K562 (cell line): ENCODE results near the gene ZC3H12A. TPM values are rescaled to one million over a fixed set of nuclear protein-coding genes. Genes with fewer than 3 reads are reported as not detected.

Experiments used
- ETV5 ChIP-seq: sonication (generic); formaldehyde crosslinking; IDR thresholded peaks from 2 replicates; pipeline ENCODE4 v1.4.0; 2020; ENCODE audit warnings: low read depth, mild to moderate bottlenecking, missing genetic modification reagents
- ZBTB7A ChIP-seq: IDR thresholded peaks from 2 replicates; pipeline ENCODE4 v1.6.1; 2011; ENCODE audit warnings: low read depth, mild to moderate bottlenecking, low read length, moderate library complexity, borderline replicate concordance; ENCODE audit not compliant: control insufficient read depth
- ZNF121 ChIP-seq: sonication (generic); formaldehyde crosslinking; conservative IDR thresholded peaks from 2 replicates; pipeline ENCODE4 v1.8.0; 2022; ENCODE audit warnings: missing genetic modification reagents
- ZNF263 ChIP-seq: sonication (generic); formaldehyde crosslinking; IDR thresholded peaks from 2 replicates; pipeline ENCODE4 v1.8.0; 2022; ENCODE audit warnings: mild to moderate bottlenecking, missing genetic modification reagents, borderline replicate concordance
- polyA plus RNA-seq, 8 experiments: library from polyadenylated mRNA; depleted of rRNA in 4 of 8; stranded (reverse) in 5 of 8; unstranded in 3 of 8; fragments of >200 nt; fragmentation: Nextera tagmentation in 2 of 8; fragmentation: Illumina TruSeq in 1 of 8; extraction: Ambion mirVana in 2 of 8; extraction: Trizol in 1 of 8; gene quantifications; 2 replicates each; pipeline versions ENCODE4 v1.2.1 to v1.2.3, GENCODE V29; 2011 to 2014; ENCODE audit warnings: inconsistent platforms in 1 of 8, missing spikeins in 1 of 8
- total RNA-seq, 7 experiments: library from RNA; depleted of rRNA in 6 of 7; stranded (reverse); fragments of >200 nt in 6 of 7; fragmentation: Illumina TruSeq in 2 of 7; extraction: Trizol in 2 of 7; gene quantifications; 2 replicates each; pipeline versions ENCODE4 v1.2.1 to v1.2.3, GENCODE V29; 2011 to 2021; ENCODE audit warnings: low replicate concordance in 1 of 7
- TF ChIP-seq, protein P1 (sequence below), 3 experiments: fragments of 200-800 bp in 1 of 3; sonication (Bioruptor generic) in 1 of 3; sonication (generic) in 1 of 3; formaldehyde crosslinking in 1 of 3; IDR thresholded peaks; 2 replicates each; pipeline versions ENCODE4 v1.6.1 to v1.8.0; 2016 to 2022; ENCODE audit warnings: mild to moderate bottlenecking in 2 of 3, missing compliant biosample characterization in 2 of 3, missing genetic modification characterization in 2 of 3, missing genetic modification reagents in 1 of 3
- TF ChIP-seq, protein P2 (sequence below), 2 experiments: IDR thresholded peaks; 2 replicates each; pipeline ENCODE4 v1.6.1; 2012; ENCODE audit warnings: improper control_type of control experiment in 2 of 2, low read depth in 2 of 2, low read length in 2 of 2, borderline replicate concordance in 1 of 2

Gene ZC3H12A
- total and polyA plus RNA-seq, 9 of the 15 experiments (the other 6 are each of a cell fraction or from before 2014, with no cell fraction given): 0.14 to 9.4 (median 6.7) TPM

DNA sequence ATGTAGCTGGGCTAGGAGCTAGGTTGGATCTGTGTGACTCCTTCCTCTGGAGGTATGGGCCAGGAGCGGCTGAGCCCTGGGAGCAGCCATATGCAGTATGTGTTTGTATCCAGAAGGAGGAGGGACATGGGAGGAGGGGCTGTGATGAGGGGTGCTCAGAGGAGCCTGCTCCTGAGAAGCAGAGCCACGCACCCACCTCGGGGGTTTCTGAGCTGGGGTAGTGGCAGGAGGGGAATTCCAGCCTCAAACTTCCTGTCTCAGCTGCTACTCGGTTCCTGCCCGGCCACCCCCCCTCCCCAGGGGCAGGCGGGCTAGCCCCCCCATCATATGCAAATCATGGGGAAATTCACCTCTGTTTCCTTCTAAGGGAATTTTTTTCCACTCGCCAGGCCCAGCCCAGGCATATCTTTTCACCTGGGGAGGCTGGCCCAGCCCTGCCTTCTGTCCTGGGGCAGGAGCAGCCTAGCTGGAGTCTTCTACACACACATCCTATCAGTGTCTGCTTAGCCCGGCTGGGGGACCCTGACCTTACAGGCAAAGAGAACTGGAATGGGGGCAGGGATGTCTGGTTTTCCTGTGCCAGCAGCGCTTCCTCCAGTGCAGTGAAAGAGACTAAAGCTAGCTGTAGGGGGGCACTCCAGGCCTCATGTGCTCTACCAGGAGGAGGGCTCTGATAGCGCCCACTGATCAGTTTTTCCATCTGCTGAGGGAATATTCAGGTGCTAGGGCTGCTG lies 3.0 kb downstream of the ZC3H12A start (continued):
- TF ChIP-seq, protein P1, sequence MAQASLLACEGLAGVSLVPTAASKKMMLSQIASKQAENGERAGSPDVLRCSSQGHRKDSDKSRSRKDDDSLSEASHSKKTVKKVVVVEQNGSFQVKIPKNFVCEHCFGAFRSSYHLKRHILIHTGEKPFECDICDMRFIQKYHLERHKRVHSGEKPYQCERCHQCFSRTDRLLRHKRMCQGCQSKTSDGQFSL (CRISPR knock-in tag; IDR thresholded peaks at IDR 0.05): peak; percentile 83
- TF ChIP-seq, protein P1 (tag; IDR thresholded peaks at IDR 0.05): peak in 1 of 2 experiments; percentile 80; a peak in 2 of 4 replicates
- TF ChIP-seq ZBTB7A (0 out of 2 replicates have a peak, but pooled peaks have one; percentile 15), ETV5 (CRISPR knock-in tag) (0 out of 2 replicates have a peak, but pooled peaks have one; percentile 2), ZNF263 (CRISPR knock-in tag) (peak; percentile 94), ZNF121 (CRISPR knock-in tag) (no peak)
- TF ChIP-seq, protein P2, sequence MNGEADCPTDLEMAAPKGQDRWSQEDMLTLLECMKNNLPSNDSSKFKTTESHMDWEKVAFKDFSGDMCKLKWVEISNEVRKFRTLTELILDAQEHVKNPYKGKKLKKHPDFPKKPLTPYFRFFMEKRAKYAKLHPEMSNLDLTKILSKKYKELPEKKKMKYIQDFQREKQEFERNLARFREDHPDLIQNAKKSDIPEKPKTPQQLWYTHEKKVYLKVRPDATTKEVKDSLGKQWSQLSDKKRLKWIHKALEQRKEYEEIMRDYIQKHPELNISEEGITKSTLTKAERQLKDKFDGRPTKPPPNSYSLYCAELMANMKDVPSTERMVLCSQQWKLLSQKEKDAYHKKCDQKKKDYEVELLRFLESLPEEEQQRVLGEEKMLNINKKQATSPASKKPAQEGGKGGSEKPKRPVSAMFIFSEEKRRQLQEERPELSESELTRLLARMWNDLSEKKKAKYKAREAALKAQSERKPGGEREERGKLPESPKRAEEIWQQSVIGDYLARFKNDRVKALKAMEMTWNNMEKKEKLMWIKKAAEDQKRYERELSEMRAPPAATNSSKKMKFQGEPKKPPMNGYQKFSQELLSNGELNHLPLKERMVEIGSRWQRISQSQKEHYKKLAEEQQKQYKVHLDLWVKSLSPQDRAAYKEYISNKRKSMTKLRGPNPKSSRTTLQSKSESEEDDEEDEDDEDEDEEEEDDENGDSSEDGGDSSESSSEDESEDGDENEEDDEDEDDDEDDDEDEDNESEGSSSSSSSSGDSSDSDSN (IDR thresholded peaks at IDR 0.05; ENCODE audit: borderline replicate concordance in 1 of 2, low read depth in 2 of 2, low read length in 2 of 2): 0 out of 4 replicates have a peak, but pooled peaks of 1 of the 2 experiments have one; percentile 16
